HG03175 (cell line): ENCODE measurements around the gene SGTA.
"Not testable (repeated sequence)": the region's sequence is repeated elsewhere in the genome, so short reads cannot be mapped to it uniquely, and the experiment has no call there.

Source experiments
- ATAC-seq: cut with Tn5 transposase; IDR thresholded peaks from one replicate; pipeline ENCODE4 v1.9.1; 2021; ENCODE audit warnings: mild to moderate bottlenecking, moderate library complexity; ENCODE audit not compliant: unreplicated experiment

The SGTA gene

GRCh38 chr19:2795827-2796658, 13.0 kb upstream of the SGTA start:
- no peak for ATAC-seq

- no peak for ATAC-seq
Measured at GRCh38 chr19:2793577-2793976, 10.5 kb upstream of the SGTA start.

- no peak for ATAC-seq
Measured at GRCh38 chr19:2793126-2793525, 10.1 kb upstream of the SGTA start.

- not testable (repeated sequence) for ATAC-seq
Measured at GRCh38 chr19:2792666-2793065, 9.6 kb upstream of the SGTA start.

- ATAC-seq = no peak
Measured at GRCh38 chr19:2791876-2792275, 8.8 kb upstream of the SGTA start.

- ATAC-seq = no peak
Measured at GRCh38 chr19:2791440-2791839, 8.4 kb upstream of the SGTA start.

- ATAC-seq = no peak
Measured at GRCh38 chr19:2790557-2791271, 7.6 kb upstream of the SGTA start.

GRCh38 chr19:2790194-2790556, 7.1 kb upstream of the SGTA start:
- ATAC-seq = no peak

- ATAC-seq = no peak
Measured at GRCh38 chr19:2788237-2788636, 5.2 kb upstream of the SGTA start.

GRCh38 chr19:2787115-2787514, 4.0 kb upstream of the SGTA start:
- ATAC-seq = no peak

- peak; percentile 63 for ATAC-seq
Measured at GRCh38 chr19:2785244-2785997, 2.3 kb upstream of the SGTA start, which contains the start of gene THOP1. Gene THOP1, plus strand, starts transcription at chr19:2785503. Its CDS starts 160 bp downstream, at chr19:2785663.

GRCh38 chr19:2783781-2784145, 690 bp upstream of the SGTA start:
- no peak for ATAC-seq

- ATAC-seq = no peak
Measured at GRCh38 chr19:2782329-2782935, 641 bp downstream of the SGTA start.

GRCh38 chr19:2780284-2780683, 2.8 kb downstream of the SGTA start:
- no peak for ATAC-seq

GRCh38 chr19:2779121-2779740, 3.8 kb downstream of the SGTA start:
- ATAC-seq = no peak

GRCh38 chr19:2777952-2778683, 5.0 kb downstream of the SGTA start:
- ATAC-seq = no peak

GRCh38 chr19:2775556-2776430, 7.3 kb downstream of the SGTA start:
- no peak for ATAC-seq

GRCh38 chr19:2774953-2775555, 8.0 kb downstream of the SGTA start:
- ATAC-seq = no peak
